ENCODE measurements around the gene SAMD14. TPM values are rescaled to one million over a fixed set of nuclear protein-coding genes. Genes with fewer than 3 reads are reported as not detected.
A peak's percentile ranks its signal among the peaks of the same experiment; 100 is the strongest.

The SAMD14 gene
- total and polyA plus RNA-seq, 10 of the 15 experiments (the other 5 are each of a cell fraction or from before 2014, with no cell fraction given): 0.06 to 1.7 (median 0.25) TPM; not detected in 3

DNA sequence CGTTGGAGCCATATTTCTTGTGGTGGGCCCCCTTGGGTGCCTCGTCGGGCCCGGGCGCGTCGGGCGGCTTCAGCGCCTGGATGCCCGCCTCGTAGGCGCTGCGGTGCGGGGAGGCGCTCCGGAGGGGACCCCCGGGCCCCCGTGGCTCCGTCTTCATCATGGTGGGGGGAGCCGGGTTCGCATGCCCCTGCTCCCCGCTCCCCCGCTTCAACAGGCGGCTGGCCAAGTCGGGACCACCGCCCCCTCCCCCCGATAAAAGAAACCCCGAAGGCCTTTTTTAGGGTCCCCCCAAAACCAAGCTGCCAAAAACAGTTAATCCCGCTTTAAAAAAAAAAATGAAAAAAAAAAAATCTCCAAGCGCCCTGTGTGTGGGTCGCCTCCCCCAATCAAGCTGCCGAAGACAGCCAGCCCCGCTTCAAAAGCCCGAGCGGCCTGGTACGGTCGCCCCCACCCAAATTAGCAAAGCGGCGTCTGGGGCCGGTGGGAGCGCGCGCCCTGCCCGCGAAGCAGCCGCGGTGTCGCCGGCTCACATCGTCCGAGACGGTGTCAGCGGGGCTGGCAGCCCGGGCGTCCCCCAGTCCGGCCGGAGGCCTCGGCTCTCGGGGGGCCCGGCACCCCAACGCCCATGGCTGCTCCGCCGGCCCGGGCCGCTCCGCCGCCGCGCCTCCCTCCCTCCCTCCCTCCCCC lies 20.5 kb upstream of the SAMD14 start, which contains the start of gene PPP1R9B (continued):
- TF ChIP-seq, protein P1, sequence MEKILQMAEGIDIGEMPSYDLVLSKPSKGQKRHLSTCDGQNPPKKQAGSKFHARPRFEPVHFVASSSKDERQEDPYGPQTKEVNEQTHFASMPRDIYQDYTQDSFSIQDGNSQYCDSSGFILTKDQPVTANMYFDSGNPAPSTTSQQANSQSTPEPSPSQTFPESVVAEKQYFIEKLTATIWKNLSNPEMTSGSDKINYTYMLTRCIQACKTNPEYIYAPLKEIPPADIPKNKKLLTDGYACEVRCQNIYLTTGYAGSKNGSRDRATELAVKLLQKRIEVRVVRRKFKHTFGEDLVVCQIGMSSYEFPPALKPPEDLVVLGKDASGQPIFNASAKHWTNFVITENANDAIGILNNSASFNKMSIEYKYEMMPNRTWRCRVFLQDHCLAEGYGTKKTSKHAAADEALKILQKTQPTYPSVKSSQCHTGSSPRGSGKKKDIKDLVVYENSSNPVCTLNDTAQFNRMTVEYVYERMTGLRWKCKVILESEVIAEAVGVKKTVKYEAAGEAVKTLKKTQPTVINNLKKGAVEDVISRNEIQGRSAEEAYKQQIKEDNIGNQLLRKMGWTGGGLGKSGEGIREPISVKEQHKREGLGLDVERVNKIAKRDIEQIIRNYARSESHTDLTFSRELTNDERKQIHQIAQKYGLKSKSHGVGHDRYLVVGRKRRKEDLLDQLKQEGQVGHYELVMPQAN (conservative IDR thresholded peaks at IDR 0.05): peak; percentile 15; the same call in 1 of the 2 replicates
- TF ChIP-seq MLLT1 (IDR thresholded peaks at IDR 0.05): peak; percentile 54
- TF ChIP-seq ESRRA (IDR thresholded peaks at IDR 0.05; ENCODE audit: low read length): no peak
- no peak for TF ChIP-seq IRF4 (IDR thresholded peaks at IDR 0.05; ENCODE audit: low read depth, low read length)
- TF ChIP-seq, protein P2, sequence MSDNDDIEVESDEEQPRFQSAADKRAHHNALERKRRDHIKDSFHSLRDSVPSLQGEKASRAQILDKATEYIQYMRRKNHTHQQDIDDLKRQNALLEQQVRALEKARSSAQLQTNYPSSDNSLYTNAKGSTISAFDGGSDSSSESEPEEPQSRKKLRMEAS (IDR thresholded peaks at IDR 0.05; ENCODE audit: low read depth, low read length): no peak
- no peak for TF ChIP-seq RAD21 (IDR thresholded peaks at IDR 0.05; ENCODE audit: insufficient read depth, low read depth, low read length)
- no peak for TF ChIP-seq ATF2 (IDR thresholded peaks at IDR 0.05; ENCODE audit: low read length)
- TF ChIP-seq ATF7 (IDR thresholded peaks at IDR 0.05; ENCODE audit: low read depth): no peak
- TF ChIP-seq SMARCA5 (IDR thresholded peaks at IDR 0.05): no peak
- no peak for TF ChIP-seq SMAD1 (IDR thresholded peaks at IDR 0.05; ENCODE audit: low read depth, partially characterized antibody)
- no peak for TF ChIP-seq TAF1 (IDR thresholded peaks at IDR 0.05; ENCODE audit: borderline replicate concordance, low read depth, low read length)
- no peak for TF ChIP-seq EZH2 (IDR thresholded peaks at IDR 0.05; ENCODE audit: borderline replicate concordance, control insufficient read depth, low read depth, low read length)
- no peak for TF ChIP-seq CREM (IDR thresholded peaks at IDR 0.05; ENCODE audit: low read depth)
- no peak for TF ChIP-seq USF2 (IDR thresholded peaks at IDR 0.05; ENCODE audit: borderline replicate concordance, low read depth, low read length)
- TF ChIP-seq JUNB (IDR thresholded peaks at IDR 0.05): no peak
- no peak for TF ChIP-seq TCF12 (IDR thresholded peaks at IDR 0.05; ENCODE audit: low read depth, low read length)
- TF ChIP-seq, protein P3, sequence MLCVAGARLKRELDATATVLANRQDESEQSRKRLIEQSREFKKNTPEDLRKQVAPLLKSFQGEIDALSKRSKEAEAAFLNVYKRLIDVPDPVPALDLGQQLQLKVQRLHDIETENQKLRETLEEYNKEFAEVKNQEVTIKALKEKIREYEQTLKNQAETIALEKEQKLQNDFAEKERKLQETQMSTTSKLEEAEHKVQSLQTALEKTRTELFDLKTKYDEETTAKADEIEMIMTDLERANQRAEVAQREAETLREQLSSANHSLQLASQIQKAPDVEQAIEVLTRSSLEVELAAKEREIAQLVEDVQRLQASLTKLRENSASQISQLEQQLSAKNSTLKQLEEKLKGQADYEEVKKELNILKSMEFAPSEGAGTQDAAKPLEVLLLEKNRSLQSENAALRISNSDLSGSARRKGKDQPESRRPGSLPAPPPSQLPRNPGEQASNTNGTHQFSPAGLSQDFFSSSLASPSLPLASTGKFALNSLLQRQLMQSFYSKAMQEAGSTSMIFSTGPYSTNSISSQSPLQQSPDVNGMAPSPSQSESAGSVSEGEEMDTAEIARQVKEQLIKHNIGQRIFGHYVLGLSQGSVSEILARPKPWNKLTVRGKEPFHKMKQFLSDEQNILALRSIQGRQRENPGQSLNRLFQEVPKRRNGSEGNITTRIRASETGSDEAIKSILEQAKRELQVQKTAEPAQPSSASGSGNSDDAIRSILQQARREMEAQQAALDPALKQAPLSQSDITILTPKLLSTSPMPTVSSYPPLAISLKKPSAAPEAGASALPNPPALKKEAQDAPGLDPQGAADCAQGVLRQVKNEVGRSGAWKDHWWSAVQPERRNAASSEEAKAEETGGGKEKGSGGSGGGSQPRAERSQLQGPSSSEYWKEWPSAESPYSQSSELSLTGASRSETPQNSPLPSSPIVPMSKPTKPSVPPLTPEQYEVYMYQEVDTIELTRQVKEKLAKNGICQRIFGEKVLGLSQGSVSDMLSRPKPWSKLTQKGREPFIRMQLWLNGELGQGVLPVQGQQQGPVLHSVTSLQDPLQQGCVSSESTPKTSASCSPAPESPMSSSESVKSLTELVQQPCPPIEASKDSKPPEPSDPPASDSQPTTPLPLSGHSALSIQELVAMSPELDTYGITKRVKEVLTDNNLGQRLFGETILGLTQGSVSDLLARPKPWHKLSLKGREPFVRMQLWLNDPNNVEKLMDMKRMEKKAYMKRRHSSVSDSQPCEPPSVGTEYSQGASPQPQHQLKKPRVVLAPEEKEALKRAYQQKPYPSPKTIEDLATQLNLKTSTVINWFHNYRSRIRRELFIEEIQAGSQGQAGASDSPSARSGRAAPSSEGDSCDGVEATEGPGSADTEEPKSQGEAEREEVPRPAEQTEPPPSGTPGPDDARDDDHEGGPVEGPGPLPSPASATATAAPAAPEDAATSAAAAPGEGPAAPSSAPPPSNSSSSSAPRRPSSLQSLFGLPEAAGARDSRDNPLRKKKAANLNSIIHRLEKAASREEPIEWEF (IDR thresholded peaks at IDR 0.05; ENCODE audit: insufficient replicate concordance, low read depth, low read length): no peak
- TF ChIP-seq BACH1 (IDR thresholded peaks at IDR 0.05; ENCODE audit: borderline replicate concordance): peak; percentile 58; the same call in 1 of the 2 replicates

Data from GM12878 (cell line).